Activated CD4-positive, alpha-beta T cell treated with anti-CD3 and anti-CD28 coated beads, Interleukin-2, amount 10 ng/mL, durations not matched to agents 7 days and 5 days (primary cell): ENCODE data around the gene MROH7. TPM values are rescaled to one million over a fixed set of nuclear protein-coding genes. Genes with fewer than 3 reads are reported as not detected.

ENCODE experiments used
- CTCF ChIA-PET: fragments of 350-600 bp; sonication (Branson Sonifier 250); formaldehyde crosslinking; loops from one replicate; lab custom pipeline; 2021; ENCODE audit warnings: antibody characterized with exemption; lab: Charles Lee
- POLR2A ChIA-PET: fragments of 350-600 bp; sonication (Branson Sonifier 250); formaldehyde crosslinking; loops from one replicate; lab custom pipeline; 2021; ENCODE audit warnings: antibody characterized with exemption; lab: Charles Lee
- DNase-seq: peaks from one replicate; pipeline ENCODE4 v3.0.0-alpha.2; 2020
- H3K27ac Mint-ChIP-seq: one replicate; pipeline ENCODE4 v1.8.0; 2021; ENCODE audit warnings: mild to moderate bottlenecking, moderate library complexity, mixed read lengths
- H3K27me3 Mint-ChIP-seq: one replicate; pipeline ENCODE4 v1.8.0; 2021; ENCODE audit warnings: mixed read lengths
- H3K36me3 Mint-ChIP-seq: one replicate; pipeline ENCODE4 v1.8.0; 2021; ENCODE audit warnings: low read depth, mixed read lengths
- H3K4me1 Mint-ChIP-seq: one replicate; pipeline ENCODE4 v1.8.0; 2021; ENCODE audit warnings: mixed read lengths
- H3K4me3 Mint-ChIP-seq: one replicate; pipeline ENCODE4 v1.8.0; 2021; ENCODE audit warnings: mild to moderate bottlenecking, moderate library complexity, mixed read lengths
- H3K9me3 Mint-ChIP-seq: one replicate; pipeline ENCODE4 v1.8.0; 2021; ENCODE audit warnings: mixed read lengths
- total RNA-seq, 2 experiments: library from RNA; stranded (reverse); gene quantifications; one replicate each; pipeline ENCODE4 v1.2.3, GENCODE V29; 2021

The MROH7 gene
- total RNA-seq, 2 experiments from 2014 or later, result 0.12 TPM; not detected in 1

DNA sequence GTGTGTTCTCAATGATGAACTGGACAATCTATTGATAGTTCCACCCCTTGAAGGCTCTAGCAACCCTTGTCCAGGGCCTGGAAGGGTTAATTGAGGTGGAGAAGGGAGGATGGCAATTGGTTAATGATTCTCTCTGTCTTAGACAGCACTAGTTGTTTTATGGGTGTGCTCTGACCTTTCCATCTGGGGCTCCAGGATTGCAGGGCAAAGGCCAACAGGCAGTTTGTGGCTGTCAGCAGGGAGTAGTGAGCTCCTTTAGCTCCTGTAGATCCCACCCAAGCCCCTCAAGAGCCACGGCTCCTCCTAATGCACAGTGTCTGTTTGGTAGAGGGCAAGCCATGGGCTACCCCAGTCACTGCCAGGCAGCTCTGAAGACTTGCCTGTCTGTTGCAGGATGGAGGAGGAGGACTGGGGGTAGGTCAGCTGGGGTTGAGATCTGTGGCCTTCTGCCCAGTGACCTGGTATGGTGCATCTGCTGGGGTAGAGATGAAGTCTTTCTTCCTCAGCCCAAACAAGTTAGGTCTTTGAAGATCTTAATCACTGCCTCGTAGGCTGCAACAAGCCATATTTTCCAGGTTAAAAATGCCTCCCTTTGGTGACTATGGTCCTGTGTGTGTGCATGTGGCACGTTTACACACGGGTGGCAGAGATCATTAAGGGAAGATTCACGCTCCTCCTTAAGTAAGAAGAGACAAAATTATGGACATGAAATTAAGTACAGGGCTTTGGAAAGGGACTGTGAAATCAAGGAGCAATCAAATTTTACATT is 7.7 kb downstream of the MROH7 start:
- H3K27me3 Mint-ChIP-seq, result peaks cover 9% of the 10 kb centered on the region
- H3K9me3 Mint-ChIP-seq, result no peaks in the 10 kb centered on the region
- H3K36me3 Mint-ChIP-seq, result no peaks in the 10 kb centered on the region
- H3K4me1 Mint-ChIP-seq, result no peaks in the 10 kb centered on the region
- ChIA-PET POLR2A (no interaction called here), CTCF (interaction anchor here (0.6 kb wide), 1 partner anchor 163 kb away, joined by 3 read pairs; no protein-coding TSS in a partner anchor)
- no peak for DNase-seq
- H3K27ac Mint-ChIP-seq, result no peak overlapping the region
- no peak overlapping the region for H3K4me3 Mint-ChIP-seq

DNA sequence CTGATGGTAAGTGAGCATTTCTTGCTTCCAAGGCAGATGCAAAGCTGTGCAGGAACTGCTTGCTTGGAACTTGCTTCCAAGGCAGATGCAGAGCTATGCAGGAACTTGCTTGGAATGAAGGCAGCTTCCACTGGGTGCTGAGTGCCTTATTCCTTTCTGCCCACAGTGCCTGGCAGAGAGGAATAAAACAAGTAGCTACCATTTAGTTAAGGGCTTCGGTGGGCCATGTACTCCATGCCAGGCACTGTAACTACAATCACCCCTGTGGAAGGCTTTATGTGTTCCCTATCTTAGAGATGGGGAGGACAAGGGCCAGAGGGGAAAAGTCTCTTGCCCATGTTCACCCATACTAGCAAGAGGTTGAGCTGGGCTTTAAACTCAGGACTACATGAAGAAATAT is 8.3 kb downstream of the MROH7 start:
- Mint-ChIP-seq H3K9me3 (no peaks in the 10 kb centered on the region), H3K27ac (no peak overlapping the region), H3K4me3 (no peak overlapping the region), H3K27me3 (peaks cover 9% of the 10 kb centered on the region), H3K4me1 (no peaks in the 10 kb centered on the region), H3K36me3 (no peaks in the 10 kb centered on the region)
- POLR2A ChIA-PET, result no interaction called here
- CTCF ChIA-PET, result no interaction called here
- no peak for DNase-seq

DNA sequence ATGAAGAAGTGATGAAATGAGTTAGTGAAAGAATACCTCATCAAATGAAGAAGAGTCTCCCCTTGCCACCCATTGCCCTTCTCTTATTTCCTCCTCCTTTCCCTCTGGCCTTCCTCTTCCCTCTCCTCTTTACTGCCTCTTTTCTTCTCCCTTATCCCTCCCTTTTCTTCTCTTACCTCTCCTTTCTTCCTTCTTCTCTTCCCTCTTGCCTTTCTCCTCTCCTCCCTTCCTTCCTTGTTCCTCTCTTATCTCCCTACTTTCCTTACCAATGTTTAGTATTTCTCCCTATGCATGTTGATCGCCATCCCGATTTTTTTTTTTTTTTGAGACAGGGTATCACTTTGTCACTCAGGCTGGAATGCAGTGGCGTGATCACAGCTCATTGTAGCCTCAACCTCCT is 8.8 kb downstream of the MROH7 start:
- Mint-ChIP-seq H3K9me3 (no peaks in the 10 kb centered on the region), H3K36me3 (no peaks in the 10 kb centered on the region), H3K27ac (no peak overlapping the region), H3K4me3 (no peak overlapping the region), H3K27me3 (peaks cover 9% of the 10 kb centered on the region), H3K4me1 (no peaks in the 10 kb centered on the region)
- no peak for DNase-seq
- ChIA-PET CTCF (no interaction called here), POLR2A (no interaction called here)

DNA sequence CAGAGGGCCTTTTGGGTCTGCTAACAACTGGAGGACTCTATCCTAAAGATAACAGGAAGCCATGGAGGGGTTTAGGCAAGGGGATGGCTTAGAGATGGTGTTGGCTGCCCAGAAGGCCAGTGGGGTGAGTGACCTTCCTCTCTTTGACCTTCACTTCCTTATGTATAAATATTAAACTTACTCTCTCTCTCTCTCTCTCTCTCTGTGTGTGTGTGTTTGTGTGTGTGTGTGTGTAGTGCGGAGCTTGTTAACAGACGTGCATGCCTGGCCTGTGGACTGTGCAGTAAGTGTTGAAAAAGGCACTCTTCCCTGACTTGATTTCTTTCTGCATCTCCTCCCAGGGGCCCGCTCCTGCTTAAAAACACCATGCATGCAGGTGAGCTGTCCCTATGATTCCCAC is 10.0 kb downstream of the MROH7 start:
- Mint-ChIP-seq H3K27ac (no peak overlapping the region), H3K4me1 (no peaks in the 10 kb centered on the region), H3K27me3 (peaks cover 9% of the 10 kb centered on the region), H3K9me3 (no peaks in the 10 kb centered on the region), H3K36me3 (no peaks in the 10 kb centered on the region), H3K4me3 (no peak overlapping the region)
- ChIA-PET POLR2A (no interaction called here), CTCF (no interaction called here)
- DNase-seq, result no peak

GRCh38 chr1:54652168-54652567 is 10.6 kb downstream of the MROH7 start:
- Mint-ChIP-seq H3K36me3 (no peaks in the 10 kb centered on the region), H3K27ac (no peak overlapping the region), H3K9me3 (no peaks in the 10 kb centered on the region), H3K27me3 (peaks cover 9% of the 10 kb centered on the region), H3K4me1 (no peaks in the 10 kb centered on the region), H3K4me3 (no peak overlapping the region)
- ChIA-PET CTCF (no interaction called here), POLR2A (no interaction called here)
- DNase-seq, result no peak

DNA sequence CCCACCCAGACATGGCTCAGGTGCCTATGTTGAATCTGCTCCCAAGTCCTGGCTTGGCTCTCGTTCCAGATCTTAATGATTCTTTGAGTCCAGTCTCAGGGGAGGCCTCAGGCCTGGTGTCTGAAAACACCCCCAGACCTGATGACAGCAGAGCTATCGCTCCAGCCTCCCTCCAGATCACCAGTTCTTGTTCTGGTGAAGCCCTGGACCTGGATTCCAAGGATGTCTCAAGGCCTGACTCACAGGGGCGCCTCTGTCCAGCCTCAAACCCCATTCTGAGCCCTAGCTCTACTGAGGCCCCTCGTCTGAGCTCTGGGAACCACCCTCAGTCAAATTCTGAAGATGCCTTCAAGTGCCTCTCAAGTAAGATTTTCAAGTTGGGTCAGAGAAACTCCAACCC is 11.4 kb downstream of the MROH7 start:
- Mint-ChIP-seq H3K36me3 (no peaks in the 10 kb centered on the region), H3K4me3 (no peak overlapping the region), H3K27me3 (peaks cover 11% of the 10 kb centered on the region), H3K4me1 (no peaks in the 10 kb centered on the region), H3K27ac (no peak overlapping the region), H3K9me3 (peaks cover 3% of the 10 kb centered on the region)
- DNase-seq, result no peak
- ChIA-PET POLR2A (no interaction called here), CTCF (no interaction called here)

- H3K9me3 Mint-ChIP-seq, result peaks cover 9% of the 10 kb centered on the region
- no peak overlapping the region for H3K27ac Mint-ChIP-seq
- CTCF ChIA-PET, result interaction anchor here (1.3 kb wide), 1 partner anchor 35 kb away, joined by 3 read pairs; no protein-coding TSS in a partner anchor
- no peak for DNase-seq
- H3K27me3 Mint-ChIP-seq, result peaks cover 5% of the 10 kb centered on the region
- H3K4me3 Mint-ChIP-seq, result no peak overlapping the region
- POLR2A ChIA-PET, result no interaction called here
- no peaks in the 10 kb centered on the region for H3K4me1 Mint-ChIP-seq
- H3K36me3 Mint-ChIP-seq, result peaks cover 3% of the 10 kb centered on the region
Measured at GRCh38 chr1:54658164-54658913, 16.8 kb downstream of the MROH7 start.

GRCh38 chr1:54663725-54664124 is 22.1 kb downstream of the MROH7 start:
- peaks cover 2% of the 10 kb centered on the region for H3K9me3 Mint-ChIP-seq
- H3K27ac Mint-ChIP-seq, result no peak overlapping the region
- H3K27me3 Mint-ChIP-seq, result no peaks in the 10 kb centered on the region
- no peak for DNase-seq
- no peak overlapping the region for H3K4me3 Mint-ChIP-seq
- ChIA-PET CTCF (interaction anchor here (0.6 to 1.9 kb wide), 3 partner anchors 137 to 1161 kb away, joined by 3 to 6 read pairs (median 4); partner anchors contain the start of gene TTC22), POLR2A (no interaction called here)
- peaks cover under 1% of the 10 kb centered on the region for H3K36me3 Mint-ChIP-seq
- no peaks in the 10 kb centered on the region for H3K4me1 Mint-ChIP-seq

- POLR2A ChIA-PET, result no interaction called here
- Mint-ChIP-seq H3K36me3 (no peaks in the 10 kb centered on the region), H3K4me1 (no peaks in the 10 kb centered on the region), H3K4me3 (no peak overlapping the region), H3K27ac (no peak overlapping the region), H3K27me3 (no peaks in the 10 kb centered on the region), H3K9me3 (no peaks in the 10 kb centered on the region)
- CTCF ChIA-PET, result interaction anchor here (1.9 kb wide), 1 partner anchor 137 kb away, joined by 6 read pairs; the partner anchor contains the start of gene TTC22
- no peak for DNase-seq
Measured at GRCh38 chr1:54664364-54664763, 22.8 kb downstream of the MROH7 start.

DNA sequence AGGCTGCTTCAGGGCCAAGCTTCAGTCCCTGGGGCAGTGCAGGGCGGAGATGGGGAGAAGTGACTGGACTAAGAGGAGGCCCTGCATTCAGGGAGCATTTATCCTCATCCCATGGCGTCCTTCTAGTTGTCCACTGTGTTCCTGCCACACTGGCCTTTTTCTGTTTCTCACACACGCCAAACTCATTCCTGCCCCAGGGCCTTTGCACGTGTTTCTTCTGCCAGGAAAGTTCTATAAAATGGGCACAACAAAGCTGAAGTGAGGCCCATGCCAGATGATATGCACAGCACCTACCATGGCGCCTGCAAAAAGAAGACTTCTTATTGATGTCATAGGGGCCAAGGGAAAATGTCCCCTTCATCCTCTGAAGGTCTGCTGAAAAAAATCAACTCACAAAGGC is 24.3 kb downstream of the MROH7 start:
- Mint-ChIP-seq H3K27me3 (no peaks in the 10 kb centered on the region), H3K4me3 (no peak overlapping the region), H3K4me1 (no peaks in the 10 kb centered on the region), H3K36me3 (no peaks in the 10 kb centered on the region), H3K27ac (no peak overlapping the region), H3K9me3 (no peaks in the 10 kb centered on the region)
- CTCF ChIA-PET, result interaction anchor here (0.5 kb wide), 1 partner anchor 210 kb away, joined by 4 read pairs; no protein-coding TSS in a partner anchor
- POLR2A ChIA-PET, result no interaction called here
- DNase-seq, result no peak

- no peak overlapping the region for H3K4me3 Mint-ChIP-seq
- H3K27ac Mint-ChIP-seq, result no peak overlapping the region
- no peaks in the 10 kb centered on the region for H3K27me3 Mint-ChIP-seq
- H3K4me1 Mint-ChIP-seq, result no peaks in the 10 kb centered on the region
- H3K9me3 Mint-ChIP-seq, result no peaks in the 10 kb centered on the region
- no peak for DNase-seq
- ChIA-PET POLR2A (no interaction called here), CTCF (no interaction called here)
- no peaks in the 10 kb centered on the region for H3K36me3 Mint-ChIP-seq
Measured at GRCh38 chr1:54666333-54666732, 24.7 kb downstream of the MROH7 start.

DNA sequence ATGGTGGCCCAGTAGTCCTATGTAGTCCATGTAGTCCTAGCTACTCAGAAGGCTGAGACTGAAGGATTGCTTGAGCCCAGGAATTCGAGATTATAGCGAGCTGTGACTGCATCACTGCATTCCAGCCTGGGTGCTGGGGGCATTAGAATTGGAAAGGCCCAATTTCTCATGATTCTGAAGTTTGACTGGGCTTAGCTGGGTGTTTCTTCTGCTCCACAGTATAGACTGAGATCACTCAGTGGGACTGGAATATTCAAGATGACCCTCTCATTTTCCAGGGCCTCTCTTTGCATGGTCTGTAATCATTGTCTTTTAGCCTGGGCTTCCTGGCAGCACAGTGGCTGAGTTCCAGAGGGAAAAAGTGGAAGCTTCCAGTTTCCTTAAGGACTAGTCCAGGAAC is 26.2 kb downstream of the MROH7 start:
- POLR2A ChIA-PET, result no interaction called here
- no peaks in the 10 kb centered on the region for H3K36me3 Mint-ChIP-seq
- H3K4me1 Mint-ChIP-seq, result peaks cover 9% of the 10 kb centered on the region
- H3K27ac Mint-ChIP-seq, result no peak overlapping the region
- H3K27me3 Mint-ChIP-seq, result no peaks in the 10 kb centered on the region
- no peak for DNase-seq
- no peaks in the 10 kb centered on the region for H3K9me3 Mint-ChIP-seq
- no peak overlapping the region for H3K4me3 Mint-ChIP-seq
- CTCF ChIA-PET, result interaction anchor here (0.7 to 0.9 kb wide), 2 partner anchors 142 to 225 kb away, joined by 3 read pairs; no protein-coding TSS in a partner anchor

- Mint-ChIP-seq H3K4me1 (peaks cover 11% of the 10 kb centered on the region), H3K9me3 (no peaks in the 10 kb centered on the region), H3K36me3 (no peaks in the 10 kb centered on the region), H3K4me3 (no peak overlapping the region), H3K27ac (no peak overlapping the region), H3K27me3 (peaks cover 3% of the 10 kb centered on the region)
- POLR2A ChIA-PET, result no interaction called here
- CTCF ChIA-PET, result no interaction called here
- no peak for DNase-seq
Measured at GRCh38 chr1:54668567-54668966, 27.0 kb downstream of the MROH7 start.
